PC-3 (cell line): ENCODE measurements around the gene PTPRE. TPM values are rescaled to one million over a fixed set of nuclear protein-coding genes. Genes with fewer than 3 reads are reported as not detected.
A peak's percentile ranks its signal among the peaks of the same experiment; 100 is the strongest.

Source experiments
- ATAC-seq: fragments of 200-7000 bp; cut with Tn5 transposase; 2 replicates; pipeline ENCODE4 v1.9.1; 2020; ENCODE audit warnings: mild to moderate bottlenecking, moderate library complexity
- BruUV-seq: library from RNA; stranded (reverse); fragments of 400-500 nt; replicated peaks from 2 replicates; lab custom pipeline; 2021; lab: Mats Ljungman, UMichigan
- CTCF ChIA-PET: fragments of 300-600 bp; sonication (Branson Sonifier 250); formaldehyde crosslinking; loops from one replicate; lab custom pipeline; 2022; ENCODE audit warnings: antibody characterized with exemption; lab: Charles Lee
- POLR2A ChIA-PET: fragments of 300-600 bp; sonication (Branson Sonifier 250); formaldehyde crosslinking; loops from one replicate; lab custom pipeline; 2022; ENCODE audit warnings: antibody characterized with exemption; ENCODE audit not compliant: unreplicated experiment; lab: Charles Lee
- DNase-seq: peaks from one replicate; pipeline ENCODE4 v3.0.0-alpha.2; 2015
- H2AFZ ChIP-seq: fragments of 300-600 bp; sonication (generic); 2 replicates; pipeline ENCODE4 v1.6.0; 2016; ENCODE audit warnings: antibody characterized with exemption, low read length
- H3F3A ChIP-seq: fragments of 300-600 bp; sonication (generic); one replicate; pipeline ENCODE4 v1.6.0; 2017; ENCODE audit warnings: antibody characterized with exemption, low read length, control low read depth, mild to moderate bottlenecking; ENCODE audit not compliant: unreplicated experiment
- H3K27ac ChIP-seq: fragments of 300-600 bp; sonication (generic); 2 replicates; pipeline ENCODE4 v1.5.1; 2016; ENCODE audit warnings: mild to moderate bottlenecking, low read length
- H3K27me3 ChIP-seq: fragments of 300-600 bp; sonication (generic); 2 replicates; pipeline ENCODE4 v1.6.1; 2016; ENCODE audit warnings: low read length, mixed read lengths
- H3K36me3 ChIP-seq: fragments of 300-600 bp; sonication (generic); 2 replicates; pipeline ENCODE4 v1.6.1; 2016; ENCODE audit warnings: low read depth, mixed run types, low read length, mixed read lengths
- H3K4me1 ChIP-seq: fragments of 300-600 bp; sonication (generic); 2 replicates; pipeline ENCODE4 v1.5.1; 2016; ENCODE audit warnings: low read length; ENCODE audit not compliant: insufficient read depth
- H3K4me2 ChIP-seq: fragments of 300-600 bp; sonication (generic); 2 replicates; pipeline ENCODE4 v1.6.0; 2016; ENCODE audit warnings: low read length
- H3K4me3 ChIP-seq: fragments of 300-600 bp; sonication (generic); 2 replicates; pipeline ENCODE4 v1.5.1; 2016; ENCODE audit warnings: mild to moderate bottlenecking, low read length, mixed read lengths
- H3K79me2 ChIP-seq: fragments of 300-600 bp; sonication (generic); 2 replicates; pipeline ENCODE4 v1.6.1; 2017; ENCODE audit warnings: low read length, mixed read lengths
- H3K9ac ChIP-seq: fragments of 300-600 bp; sonication (generic); 2 replicates; pipeline ENCODE4 v1.6.0; 2016; ENCODE audit warnings: mild to moderate bottlenecking, low read length
- H3K9me2 ChIP-seq: fragments of 300-600 bp; sonication (generic); replicated peaks from 2 replicates; pipeline ENCODE4 v1.6.1; 2016; ENCODE audit warnings: mixed run types, low read length, mixed read lengths
- H3K9me3 ChIP-seq: fragments of 300-600 bp; sonication (generic); 2 replicates; pipeline ENCODE4 v1.6.1; 2016; ENCODE audit warnings: low read length, mixed read lengths
- H4K20me1 ChIP-seq: fragments of 300-600 bp; sonication (generic); 2 replicates; pipeline ENCODE4 v1.6.1; 2016; ENCODE audit warnings: low read length, mixed read lengths
- EZH2 ChIP-seq: fragments of 300-600 bp; sonication (generic); IDR thresholded peaks from one replicate; pipeline ENCODE4 v1.6.1; 2017; ENCODE audit warnings: antibody characterized with exemption, mild to moderate bottlenecking, low read length; ENCODE audit not compliant: unreplicated experiment
- EZH2phosphoT487 ChIP-seq: fragments of 300-600 bp; sonication (generic); IDR thresholded peaks from 2 replicates; pipeline ENCODE4 v1.6.1; 2018; ENCODE audit warnings: mild to moderate bottlenecking, antibody characterized with exemption, low read length, borderline replicate concordance
- intact Hi-C: fragments of 100-400 bp; cut with micrococcal nuclease; formaldehyde crosslinking; loops from 2 replicates; pipeline ENCODE4 v1.9.0; 2023
- total RNA-seq: library from RNA; depleted of rRNA; stranded (reverse); fragments of >200 nt; gene quantifications from 2 replicates; pipeline ENCODE4 v1.2.3, GENCODE V29; 2014
- TF ChIP-seq, protein P1 (sequence below): fragments of 300-600 bp; sonication (generic); conservative IDR thresholded peaks from 2 replicates; pipeline ENCODE4 v1.5.1; 2017; ENCODE audit warnings: antibody characterized with exemption, low read depth, mild to moderate bottlenecking, low read length

Gene PTPRE
- total RNA-seq, 1 experiment from 2014 or later = 3.1 TPM

DNA sequence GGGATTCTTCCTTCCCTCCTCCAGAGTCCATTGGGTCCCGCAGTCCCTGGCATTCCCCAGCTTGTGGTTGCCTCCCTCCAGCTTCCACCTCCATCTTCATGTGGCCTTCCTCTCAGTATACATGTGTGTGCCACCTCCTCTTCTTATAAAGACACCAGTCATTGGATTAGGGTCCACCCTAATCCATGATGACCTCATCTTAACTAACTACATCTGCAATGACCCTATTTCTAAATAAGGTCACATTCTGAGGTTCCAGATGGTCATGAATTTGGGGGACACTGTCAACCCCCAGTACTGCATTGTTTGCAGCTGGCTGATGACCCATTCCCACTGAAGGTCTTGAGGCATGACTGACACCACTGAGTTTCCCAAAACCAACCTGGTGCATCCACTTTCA is 99.0 kb downstream of the PTPRE start:
- BruUV-seq = no TSS peak
- ATAC-seq = no peak

DNA sequence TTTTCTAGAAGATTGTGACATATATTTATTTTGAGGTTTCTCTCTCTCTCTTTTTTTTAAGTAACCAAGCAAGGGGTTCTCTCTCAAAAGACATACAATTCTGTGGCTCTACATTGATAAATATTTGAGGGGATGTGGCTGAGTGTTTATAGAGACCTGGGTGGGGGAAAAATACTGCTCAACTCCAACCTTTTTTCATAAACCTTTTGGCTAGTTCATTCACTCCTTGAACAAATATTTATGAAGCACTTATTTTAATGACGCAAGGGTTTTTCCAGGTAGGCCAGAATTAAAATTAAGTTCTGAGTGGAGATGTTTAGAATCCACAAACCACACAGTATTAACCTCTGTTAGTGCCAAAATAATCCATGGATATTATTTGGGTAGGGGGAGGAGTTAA is 100.2 kb downstream of the PTPRE start:
- Histone ChIP-seq H3K4me2 (no peak overlapping the region), H3K9ac (no peak overlapping the region), H3K36me3 (no peaks in the 10 kb centered on the region; the same call in 1 of the 2 replicates), H2AFZ (no peak overlapping the region), H4K20me1 (no peaks in the 10 kb centered on the region), H3K79me2 (no peaks in the 10 kb centered on the region), H3K27me3 (no peaks in the 10 kb centered on the region), H3K9me2 (no peaks in the 10 kb centered on the region), H3K4me1 (peaks cover 13% of the 10 kb centered on the region), H3F3A (no peaks in the 10 kb centered on the region), H3K27ac (peak overlapping the region; percentile 59), H3K4me3 (no peak overlapping the region), H3K9me3 (no peaks in the 10 kb centered on the region)
- ChIA-PET POLR2A (interaction anchor here (0.6 kb wide), 1 partner anchor 120 kb away, joined by 4 read pairs; no protein-coding TSS in a partner anchor), CTCF (no interaction called here)
- BruUV-seq = no TSS peak
- intact Hi-C loops = no loop called here
- DNase-seq (peak; percentile 27), ATAC-seq (no peak)
- TF ChIP-seq EZH2phosphoT487 (no peak), EZH2 (no peak)
- TF ChIP-seq, protein P1, sequence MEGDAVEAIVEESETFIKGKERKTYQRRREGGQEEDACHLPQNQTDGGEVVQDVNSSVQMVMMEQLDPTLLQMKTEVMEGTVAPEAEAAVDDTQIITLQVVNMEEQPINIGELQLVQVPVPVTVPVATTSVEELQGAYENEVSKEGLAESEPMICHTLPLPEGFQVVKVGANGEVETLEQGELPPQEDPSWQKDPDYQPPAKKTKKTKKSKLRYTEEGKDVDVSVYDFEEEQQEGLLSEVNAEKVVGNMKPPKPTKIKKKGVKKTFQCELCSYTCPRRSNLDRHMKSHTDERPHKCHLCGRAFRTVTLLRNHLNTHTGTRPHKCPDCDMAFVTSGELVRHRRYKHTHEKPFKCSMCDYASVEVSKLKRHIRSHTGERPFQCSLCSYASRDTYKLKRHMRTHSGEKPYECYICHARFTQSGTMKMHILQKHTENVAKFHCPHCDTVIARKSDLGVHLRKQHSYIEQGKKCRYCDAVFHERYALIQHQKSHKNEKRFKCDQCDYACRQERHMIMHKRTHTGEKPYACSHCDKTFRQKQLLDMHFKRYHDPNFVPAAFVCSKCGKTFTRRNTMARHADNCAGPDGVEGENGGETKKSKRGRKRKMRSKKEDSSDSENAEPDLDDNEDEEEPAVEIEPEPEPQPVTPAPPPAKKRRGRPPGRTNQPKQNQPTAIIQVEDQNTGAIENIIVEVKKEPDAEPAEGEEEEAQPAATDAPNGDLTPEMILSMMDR = no peak

More for the DNA sequence above, 99.0 kb downstream of the PTPRE start:
- Histone ChIP-seq H3K9me2 (no peaks in the 10 kb centered on the region), H3F3A (no peaks in the 10 kb centered on the region), H3K27me3 (no peaks in the 10 kb centered on the region), H3K79me2 (no peaks in the 10 kb centered on the region), H3K4me3 (no peak overlapping the region), H3K9ac (no peak overlapping the region), H3K4me1 (peaks cover 13% of the 10 kb centered on the region), H3K27ac (no peak overlapping the region), H4K20me1 (no peaks in the 10 kb centered on the region), H3K9me3 (no peaks in the 10 kb centered on the region), H2AFZ (no peak overlapping the region), H3K4me2 (no peak overlapping the region), H3K36me3 (no peaks in the 10 kb centered on the region)
- TF ChIP-seq EZH2 (no peak), EZH2phosphoT487 (no peak)
- TF ChIP-seq, protein P1 = no peak
- POLR2A ChIA-PET = no interaction called here
- no peak for DNase-seq
- intact Hi-C loops = no loop called here
- CTCF ChIA-PET = no interaction called here

DNA sequence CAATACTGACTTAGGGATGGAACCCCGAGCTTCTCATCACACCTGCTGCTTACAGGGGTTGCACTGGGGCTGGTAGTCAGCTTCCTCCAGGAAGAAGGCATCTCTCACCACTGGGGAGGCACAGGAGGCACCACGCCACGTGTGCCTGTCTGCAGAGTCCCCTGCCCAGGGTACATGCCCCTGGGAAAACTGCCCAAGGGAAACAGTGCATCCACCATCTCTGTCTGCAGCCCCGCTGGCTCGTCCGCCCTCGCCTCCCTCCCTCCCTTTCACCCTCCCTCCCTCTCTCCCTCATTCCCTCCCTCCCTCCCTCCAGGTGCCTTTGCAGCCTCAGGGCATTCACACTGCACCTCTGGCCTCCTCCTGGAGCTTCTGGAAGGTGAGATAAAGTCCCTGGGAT is 101.1 kb downstream of the PTPRE start:
- Histone ChIP-seq H3K79me2 (no peaks in the 10 kb centered on the region), H3K27me3 (no peaks in the 10 kb centered on the region), H3K9me2 (no peaks in the 10 kb centered on the region), H4K20me1 (no peaks in the 10 kb centered on the region), H3K4me2 (no peak overlapping the region), H3K9me3 (no peaks in the 10 kb centered on the region), H3K36me3 (no peaks in the 10 kb centered on the region; the same call in 1 of the 2 replicates), H3K4me1 (peaks cover 13% of the 10 kb centered on the region), H3K9ac (no peak overlapping the region), H2AFZ (no peak overlapping the region), H3K4me3 (no peak overlapping the region), H3F3A (no peaks in the 10 kb centered on the region), H3K27ac (peak overlapping the region; percentile 50; the same call in 1 of the 2 replicates)
- ATAC-seq (no peak), DNase-seq (no peak)
- no peak for TF ChIP-seq EZH2
- TF ChIP-seq, protein P1 = no peak
- TF ChIP-seq EZH2phosphoT487 = no peak
- intact Hi-C loops = no loop called here
- ChIA-PET CTCF (no interaction called here), POLR2A (no interaction called here)
- BruUV-seq = no TSS peak
